IPS-11a (cell line): ENCODE data around the gene PRKX.
A peak's percentile ranks its signal among the peaks of the same experiment; 100 is the strongest.
"Not testable (repeated sequence)": the region's sequence is repeated elsewhere in the genome, so short reads cannot be mapped to it uniquely, and the experiment has no call there.

Experiments used
- H3K4me3 ChIP-seq: one replicate; pipeline ENCODE4 v1.5.1; 2013; ENCODE audit warnings: low read depth, low read length, control low read depth

Gene PRKX

GRCh38 chrX:3713225-3713936, at the start of gene PRKX:
Gene PRKX, minus strand, starts transcription at chrX:3713649. Its CDS starts 396 bp downstream, at chrX:3713253.
- H3K4me3 ChIP-seq, result peak within 1 kb of the TSS; percentile 47

- no peak overlapping the region for H3K4me3 ChIP-seq
These were observed 49.7 kb upstream of the PRKX start for GRCh38 chrX:3763111-3763510.

- no peak overlapping the region for H3K4me3 ChIP-seq
These were observed 44.1 kb upstream of the PRKX start for GRCh38 chrX:3757510-3758025.

GRCh38 chrX:3748052-3748559, 34.7 kb upstream of the PRKX start:
- no peak overlapping the region for H3K4me3 ChIP-seq

- no peak overlapping the region for H3K4me3 ChIP-seq
These were observed 30.5 kb upstream of the PRKX start for GRCh38 chrX:3743801-3744439.

- H3K4me3 ChIP-seq, result not testable (repeated sequence)
These were observed 27.5 kb upstream of the PRKX start for GRCh38 chrX:3740946-3741345.

GRCh38 chrX:3738509-3738908, 25.1 kb upstream of the PRKX start:
- H3K4me3 ChIP-seq, result no peak overlapping the region

GRCh38 chrX:3736536-3736935, 23.1 kb upstream of the PRKX start:
- H3K4me3 ChIP-seq, result not testable (repeated sequence)

GRCh38 chrX:3735891-3736290, 22.4 kb upstream of the PRKX start:
- H3K4me3 ChIP-seq, result not testable (repeated sequence)

- not testable (repeated sequence) for H3K4me3 ChIP-seq
These were observed 21.0 kb upstream of the PRKX start for GRCh38 chrX:3734456-3734855.

- no peak overlapping the region for H3K4me3 ChIP-seq
These were observed 19.6 kb upstream of the PRKX start for GRCh38 chrX:3733043-3733430.

GRCh38 chrX:3732326-3733042, 19.0 kb upstream of the PRKX start:
- H3K4me3 ChIP-seq, result not testable (repeated sequence)

- H3K4me3 ChIP-seq, result no peak overlapping the region
These were observed 15.0 kb upstream of the PRKX start for GRCh38 chrX:3728454-3728853.

- not testable (repeated sequence) for H3K4me3 ChIP-seq
These were observed 10.0 kb upstream of the PRKX start for GRCh38 chrX:3723460-3723859.

- no peak overlapping the region for H3K4me3 ChIP-seq
These were observed 4.4 kb upstream of the PRKX start for GRCh38 chrX:3717742-3718420.

- no peak overlapping the region for H3K4me3 ChIP-seq
These were observed 2.5 kb upstream of the PRKX start for GRCh38 chrX:3715921-3716320.

GRCh38 chrX:3714706-3715479, 1.4 kb upstream of the PRKX start:
- H3K4me3 ChIP-seq, result peak overlapping the region; percentile 4

GRCh38 chrX:3713937-3714434, 537 bp upstream of the PRKX start:
- peak overlapping the region; percentile 33 for H3K4me3 ChIP-seq

GRCh38 chrX:3712870-3713224, 602 bp downstream of the PRKX start:
- peak overlapping the region; percentile 47 for H3K4me3 ChIP-seq
